H7 (cell line): Measurements from ENCODE around the gene DZANK1. TPM values are rescaled to one million over a fixed set of nuclear protein-coding genes. Genes with fewer than 3 reads are reported as not detected.
"Not testable (repeated sequence)": the region's sequence is repeated elsewhere in the genome, so short reads cannot be mapped to it uniquely, and the experiment has no call there.

ENCODE experiments used
- DNase-seq: peaks from one replicate; pipeline ENCODE4 v3.0.0; 2012
- H3K27me3 ChIP-seq: 2 replicates; pipeline ENCODE4 v1.6.0; 2011; ENCODE audit warnings: mild to moderate bottlenecking, low read length; ENCODE audit not compliant: control insufficient read depth, insufficient read depth
- H3K36me3 ChIP-seq: replicated peaks from 2 replicates; pipeline ENCODE4 v1.5.1; 2011; ENCODE audit warnings: low read length; ENCODE audit not compliant: control insufficient read depth, insufficient read depth
- H3K4me3 ChIP-seq: 2 replicates; pipeline ENCODE4 v1.5.1; 2011; ENCODE audit warnings: low read depth, mild to moderate bottlenecking, control low read depth, low read length, moderate library complexity; ENCODE audit not compliant: insufficient read depth
- total RNA-seq: library from RNA; depleted of rRNA; stranded (reverse); fragments of >200 nt; shearing (Covaris generic); gene quantifications from 2 replicates; pipeline ENCODE4 v1.2.3, GENCODE V29; 2014; rRNA removed

The DZANK1 gene
- total RNA-seq = 1.7 and 2.8 TPM in 2 replicates

GRCh38 chr20:18466894-18467730 is at the start of gene DZANK1, which contains the start of gene POLR3F:
Gene DZANK1, minus strand, starts transcription at chr20:18467030. Its CDS starts 1,672 bp downstream, at chr20:18465358.
Gene POLR3F, plus strand, starts transcription at chr20:18467390. Its CDS starts 117 bp downstream, at chr20:18467507.
- peak within 1 kb of the TSS; percentile 76 for H3K4me3 ChIP-seq
- DNase-seq = peak; percentile 97
- no peaks in the 10 kb centered on the region for H3K27me3 ChIP-seq
- no peaks in the 10 kb centered on the region for H3K36me3 ChIP-seq

- Histone ChIP-seq H3K27me3 (no peaks in the 10 kb centered on the region), H3K4me3 (no peak overlapping the region), H3K36me3 (peaks cover 5% of the 10 kb centered on the region)
- no peak for DNase-seq
Measured at GRCh38 chr20:18515973-18516372, 49.1 kb upstream of the DZANK1 start.

GRCh38 chr20:18514127-18514526 is 47.3 kb upstream of the DZANK1 start:
- peaks cover 5% of the 10 kb centered on the region for H3K36me3 ChIP-seq
- no peaks in the 10 kb centered on the region for H3K27me3 ChIP-seq
- no peak overlapping the region for H3K4me3 ChIP-seq
- no peak for DNase-seq

- Histone ChIP-seq H3K36me3 (peaks cover 5% of the 10 kb centered on the region), H3K4me3 (no peak overlapping the region), H3K27me3 (no peaks in the 10 kb centered on the region)
- DNase-seq = no peak
Measured at GRCh38 chr20:18513208-18513607, 46.4 kb upstream of the DZANK1 start.

- H3K4me3 ChIP-seq = no peak overlapping the region
- peaks cover 5% of the 10 kb centered on the region for H3K36me3 ChIP-seq
- no peaks in the 10 kb centered on the region for H3K27me3 ChIP-seq
- DNase-seq = no peak
Measured at GRCh38 chr20:18511571-18511970, 44.7 kb upstream of the DZANK1 start.

- H3K4me3 ChIP-seq = peak within 1 kb of the TSS; percentile 80
- peak; percentile 96 for DNase-seq
- no peaks in the 10 kb centered on the region; the same call in 1 of the 2 replicates for H3K36me3 ChIP-seq
- H3K27me3 ChIP-seq = no peaks in the 10 kb centered on the region; the same call in 1 of the 2 replicates
Measured at GRCh38 chr20:18507218-18508191, 40.7 kb upstream of the DZANK1 start, which contains the start of gene SEC23B. Gene SEC23B, plus strand, starts transcription at chr20:18507940. Its CDS starts 2,896 bp downstream, at chr20:18510836.

GRCh38 chr20:18506744-18507143 is 39.9 kb upstream of the DZANK1 start:
- H3K36me3 ChIP-seq = no peaks in the 10 kb centered on the region; the same call in 1 of the 2 replicates
- H3K4me3 ChIP-seq = peak overlapping the region; percentile 80
- no peaks in the 10 kb centered on the region; the same call in 1 of the 2 replicates for H3K27me3 ChIP-seq
- DNase-seq = no peak

GRCh38 chr20:18504479-18505060 is 37.7 kb upstream of the DZANK1 start:
- Histone ChIP-seq H3K27me3 (no peaks in the 10 kb centered on the region; the same call in 1 of the 2 replicates), H3K4me3 (no peak overlapping the region), H3K36me3 (no peaks in the 10 kb centered on the region; the same call in 1 of the 2 replicates)
- no peak for DNase-seq

- H3K36me3 ChIP-seq, H3K4me3 ChIP-seq, DNase-seq, H3K27me3 ChIP-seq: not testable (repeated sequence)
Measured at GRCh38 chr20:18501672-18502071, 34.8 kb upstream of the DZANK1 start.

GRCh38 chr20:18497603-18498002 is 30.8 kb upstream of the DZANK1 start:
- no peak for DNase-seq
- H3K36me3 ChIP-seq = peaks cover 4% of the 10 kb centered on the region; the same call in 1 of the 2 replicates
- no peak overlapping the region for H3K4me3 ChIP-seq
- H3K27me3 ChIP-seq = no peaks in the 10 kb centered on the region; the same call in 1 of the 2 replicates

GRCh38 chr20:18496740-18497592 is 30.1 kb upstream of the DZANK1 start, which contains the start of gene RBBP9:
Gene RBBP9, minus strand, starts transcription at chr20:18497225. Its CDS starts 58 bp downstream, at chr20:18497167.
- peaks cover 4% of the 10 kb centered on the region; the same call in 1 of the 2 replicates for H3K36me3 ChIP-seq
- H3K27me3 ChIP-seq = no peaks in the 10 kb centered on the region
- DNase-seq = peak; percentile 92
- H3K4me3 ChIP-seq = peak within 1 kb of the TSS; percentile 93

- peak overlapping the region; percentile 93 for H3K4me3 ChIP-seq
- no peaks in the 10 kb centered on the region for H3K27me3 ChIP-seq
- no peak for DNase-seq
- peaks cover 4% of the 10 kb centered on the region; the same call in 1 of the 2 replicates for H3K36me3 ChIP-seq
Measured at GRCh38 chr20:18496042-18496441, 29.2 kb upstream of the DZANK1 start.

GRCh38 chr20:18488301-18488700 is 21.5 kb upstream of the DZANK1 start:
- no peak for DNase-seq
- H3K4me3 ChIP-seq = no peak overlapping the region
- no peaks in the 10 kb centered on the region for H3K27me3 ChIP-seq
- peaks cover 10% of the 10 kb centered on the region for H3K36me3 ChIP-seq
